Measurements from ENCODE around the gene UGT1A9. TPM values are rescaled to one million over a fixed set of nuclear protein-coding genes. Genes with fewer than 3 reads are reported as not detected.

Gene UGT1A9
- polyA plus RNA-seq, 1 donor (not counting 4 experiments of a cell fraction or from before 2014, with no cell fraction given) = not detected

GRCh38 chr2:233673896-233674295 lies 2.2 kb downstream of the UGT1A9 start:
- DNase-seq (ENCODE audit: low read depth, low spot score) (no peak), FAIRE-seq (no peak)
- TF ChIP-seq CTCF (optimal IDR thresholded peaks at IDR 0.05 in 1 of 3, IDR thresholded peaks at IDR 0.05 in 1 of 3, conservative IDR thresholded peaks at IDR 0.05 in 1 of 3; ENCODE audit: extremely low read depth in 1 of 3, insufficient read depth in 2 of 3, low read length in 3 of 3) (no peak), EZH2 (IDR thresholded peaks at IDR 0.05; ENCODE audit: low read length) (no peak)
- dilution Hi-C loops (cut with MboI; ENCODE audit: extremely low pct_ligation_motif_present, low sequenced_read_pairs) = no loop called here
- Histone ChIP-seq H3K27me3 (ENCODE audit: control insufficient read depth, extremely low read depth, insufficient read depth, low read length) (no peaks in the 10 kb centered on the region), H3K9me1 (ENCODE audit: control insufficient read depth, extremely low read depth, insufficient read depth, low read length) (no peaks in the 10 kb centered on the region), H3K9ac (ENCODE audit: control insufficient read depth, extremely low read depth, insufficient read depth, low read length) (no peak overlapping the region), H2AFZ (ENCODE audit: control insufficient read depth, low read length) (no peak overlapping the region), H3K27ac (ENCODE audit: control insufficient read depth, insufficient read depth, low read length) (no peak overlapping the region), H3K4me2 (ENCODE audit: control insufficient read depth, extremely low read depth, insufficient read depth, low read depth, low read length) (no peak overlapping the region), H3K79me2 (ENCODE audit: control insufficient read depth, insufficient read depth, low read length) (no peaks in the 10 kb centered on the region), H3K4me1 (ENCODE audit: control insufficient read depth, extremely low read depth, insufficient read depth, low read length) (no peaks in the 10 kb centered on the region), H3K36me3 (ENCODE audit: control insufficient read depth in 2 of 2, extremely low read depth in 1 of 2, insufficient read depth in 2 of 2, low read length in 2 of 2) (no peaks in the 10 kb centered on the region), H3K4me3 (ENCODE audit: control insufficient read depth in 2 of 3, extremely low read depth in 1 of 3, insufficient read depth in 2 of 3, low read depth in 1 of 3, low read length in 3 of 3) (no peak overlapping the region), H3K9me3 (ENCODE audit: control insufficient read depth, low read depth, low read length) (no peaks in the 10 kb centered on the region), H4K20me1 (ENCODE audit: control insufficient read depth, extremely low read depth, insufficient read depth, low read length) (no peaks in the 10 kb centered on the region)

- Histone ChIP-seq H4K20me1 (ENCODE audit: control insufficient read depth, extremely low read depth, insufficient read depth, low read length) (no peaks in the 10 kb centered on the region), H3K4me2 (ENCODE audit: control insufficient read depth, extremely low read depth, insufficient read depth, low read depth, low read length) (no peak overlapping the region), H3K36me3 (ENCODE audit: control insufficient read depth in 2 of 2, extremely low read depth in 1 of 2, insufficient read depth in 2 of 2, low read length in 2 of 2) (no peaks in the 10 kb centered on the region), H2AFZ (ENCODE audit: control insufficient read depth, low read length) (no peak overlapping the region), H3K9me3 (ENCODE audit: control insufficient read depth, low read depth, low read length) (no peaks in the 10 kb centered on the region), H3K27ac (ENCODE audit: control insufficient read depth, insufficient read depth, low read length) (no peak overlapping the region), H3K27me3 (ENCODE audit: control insufficient read depth, extremely low read depth, insufficient read depth, low read length) (no peaks in the 10 kb centered on the region), H3K9ac (ENCODE audit: control insufficient read depth, extremely low read depth, insufficient read depth, low read length) (no peak overlapping the region), H3K4me1 (ENCODE audit: control insufficient read depth, extremely low read depth, insufficient read depth, low read length) (no peaks in the 10 kb centered on the region), H3K9me1 (ENCODE audit: control insufficient read depth, extremely low read depth, insufficient read depth, low read length) (no peaks in the 10 kb centered on the region), H3K79me2 (ENCODE audit: control insufficient read depth, insufficient read depth, low read length) (no peaks in the 10 kb centered on the region), H3K4me3 (ENCODE audit: control insufficient read depth in 2 of 3, extremely low read depth in 1 of 3, insufficient read depth in 2 of 3, low read depth in 1 of 3, low read length in 3 of 3) (no peak overlapping the region)
- no peak for FAIRE-seq
- dilution Hi-C loops (cut with MboI; ENCODE audit: extremely low pct_ligation_motif_present, low sequenced_read_pairs) = no loop called here
- no peak for DNase-seq (ENCODE audit: low read depth, low spot score)
- TF ChIP-seq CTCF (optimal IDR thresholded peaks at IDR 0.05 in 1 of 3, IDR thresholded peaks at IDR 0.05 in 1 of 3, conservative IDR thresholded peaks at IDR 0.05 in 1 of 3; ENCODE audit: extremely low read depth in 1 of 3, insufficient read depth in 2 of 3, low read length in 3 of 3) (no peak), EZH2 (IDR thresholded peaks at IDR 0.05; ENCODE audit: low read length) (no peak)
Measured at GRCh38 chr2:233674314-233674713, 2.6 kb downstream of the UGT1A9 start.

Measured in keratinocyte (primary cell).